GM18517 (cell line): ENCODE data around the gene KCNJ16.
A peak's percentile ranks its signal among the peaks of the same experiment; 100 is the strongest.

Experiments
- ATAC-seq: cut with Tn5 transposase; IDR thresholded peaks from one replicate; pipeline ENCODE4 v1.9.1; 2021; ENCODE audit warnings: mild to moderate bottlenecking, moderate library complexity; ENCODE audit not compliant: unreplicated experiment

Gene KCNJ16

DNA sequence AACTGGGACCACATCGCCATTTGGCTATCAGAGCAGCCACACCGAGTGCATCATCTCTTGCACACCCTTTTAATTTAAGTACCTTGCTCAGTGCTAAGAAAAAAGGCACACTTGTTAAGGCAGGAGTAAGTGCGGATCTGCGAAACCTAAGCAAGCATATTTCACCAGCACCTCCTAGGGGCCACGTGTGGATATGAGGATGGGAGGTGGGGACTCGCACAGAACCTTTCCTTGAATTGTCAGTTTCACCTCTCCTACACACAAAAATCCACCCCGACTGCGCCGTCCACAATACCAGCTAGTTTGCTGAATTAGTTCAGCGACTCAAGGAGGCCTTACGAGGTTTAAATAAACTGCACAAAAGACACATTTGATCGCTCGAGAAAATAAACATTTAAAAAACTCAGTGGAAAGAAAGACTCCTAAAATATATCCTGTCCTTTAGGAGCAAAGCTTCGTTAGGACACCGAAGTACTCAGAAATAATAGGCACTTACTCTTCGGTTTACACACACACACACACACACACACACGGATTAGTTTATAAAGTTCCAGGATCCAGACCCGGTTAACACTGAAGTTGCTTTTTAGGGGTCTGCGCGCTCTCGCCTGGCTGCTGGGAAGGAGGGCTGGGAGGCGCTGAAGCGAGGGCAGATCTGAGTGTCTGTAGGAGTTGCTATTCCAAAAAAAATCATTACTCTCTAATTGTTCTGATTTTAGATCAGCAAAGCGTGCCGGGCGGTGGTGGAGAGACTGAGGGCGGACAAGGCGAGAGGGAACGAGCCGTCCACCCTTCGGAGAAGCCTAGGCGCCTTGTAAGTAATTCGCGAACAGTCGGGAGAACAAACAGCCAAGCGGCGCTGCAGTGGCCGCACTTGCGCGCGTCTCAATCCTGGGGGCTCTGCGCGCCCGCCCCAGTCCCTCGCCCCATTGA, 93.3 kb downstream of the KCNJ16 start:
- peak; percentile 20 for ATAC-seq

GRCh38 chr17:70168977-70169708, 94.1 kb downstream of the KCNJ16 start, which contains the start of gene KCNJ2:
Gene KCNJ2 (plus strand): TSS chr17:70169532. CDS start chr17:70175040, 5,508 bp downstream.
- peak; percentile 71 for ATAC-seq

DNA sequence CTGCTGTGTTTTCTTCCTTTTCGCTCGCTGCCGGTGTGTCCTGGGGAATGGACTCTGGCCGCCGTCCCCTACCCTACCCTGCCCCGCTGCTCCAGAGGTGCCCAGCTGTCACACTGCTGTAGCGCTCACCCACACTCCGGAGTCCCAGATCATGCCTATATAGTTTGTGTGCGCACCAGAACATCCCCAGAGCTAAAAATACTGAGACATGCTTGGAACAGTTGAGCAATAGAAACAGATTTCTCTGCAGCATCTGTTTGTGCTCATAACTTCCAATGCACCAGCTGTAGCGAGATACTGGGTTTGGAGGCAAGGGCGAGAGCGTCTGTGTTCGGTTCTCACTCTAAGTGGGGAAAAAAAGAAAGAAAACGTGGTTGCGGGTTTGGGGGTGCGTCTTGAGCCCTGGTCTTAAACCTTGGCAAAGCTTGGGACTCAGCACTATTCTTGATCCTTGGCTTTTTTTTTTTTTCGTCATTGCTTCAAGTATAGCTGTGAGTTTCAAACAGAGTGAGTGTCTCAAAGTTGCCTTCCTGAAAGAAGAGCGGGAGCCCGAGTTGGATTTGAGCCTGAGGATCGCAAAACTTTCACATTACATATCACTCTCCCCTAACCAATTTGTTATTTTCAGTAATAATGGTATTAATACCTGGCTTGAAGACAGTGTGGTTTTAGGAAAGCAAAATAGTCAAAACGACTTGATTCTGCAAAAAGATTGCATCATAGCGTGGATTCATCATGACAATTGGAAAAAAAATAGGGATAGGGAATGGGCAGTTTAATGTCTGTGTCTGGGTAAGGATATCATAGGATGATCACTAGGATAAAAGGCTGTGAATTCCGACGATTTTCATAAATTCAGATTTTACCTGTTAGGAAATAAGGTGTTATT, 94.9 kb downstream of the KCNJ16 start:
- no peak for ATAC-seq

DNA sequence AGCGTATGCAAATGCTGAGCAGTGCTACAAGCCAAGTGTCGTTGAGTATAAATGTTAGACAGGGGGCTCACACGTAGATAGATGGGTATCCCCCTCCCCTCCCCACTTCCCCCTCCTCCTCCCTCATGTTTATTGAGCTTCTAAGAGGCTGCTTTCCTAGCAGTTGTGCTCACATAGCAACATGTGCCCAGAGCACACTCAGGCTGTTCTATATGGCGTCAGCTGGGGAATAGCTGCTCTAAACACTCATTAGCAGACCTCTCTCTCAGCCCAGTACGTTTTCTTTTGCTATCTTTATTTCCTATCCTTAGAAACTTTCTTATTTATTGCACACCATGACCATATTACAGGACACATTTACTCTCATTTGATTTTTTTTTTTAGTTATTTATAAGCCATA, 96.1 kb downstream of the KCNJ16 start:
- no peak for ATAC-seq

GRCh38 chr17:70172449-70172848, 97.4 kb downstream of the KCNJ16 start:
- ATAC-seq: no peak

GRCh38 chr17:70172923-70173322, 97.9 kb downstream of the KCNJ16 start:
- ATAC-seq: no peak

DNA sequence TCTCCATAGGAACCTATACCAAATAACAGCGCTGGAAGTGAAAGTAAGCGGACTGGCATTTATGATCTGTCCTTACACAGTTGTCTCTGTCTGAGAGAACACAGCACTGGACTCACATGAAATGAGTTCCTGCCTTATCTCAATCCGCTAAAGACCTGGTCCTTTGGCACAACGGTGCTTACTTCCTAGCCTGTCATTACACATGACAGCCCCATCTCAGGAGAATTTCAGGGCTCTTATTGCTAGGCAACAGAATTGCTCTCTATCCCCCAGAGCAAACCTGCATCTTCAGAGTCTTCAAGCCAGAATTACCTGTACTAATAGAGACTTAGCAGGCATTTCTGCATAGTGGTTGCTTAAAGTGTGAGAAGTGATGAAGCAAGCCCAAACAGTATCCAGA, 98.7 kb downstream of the KCNJ16 start:
- no peak for ATAC-seq

DNA sequence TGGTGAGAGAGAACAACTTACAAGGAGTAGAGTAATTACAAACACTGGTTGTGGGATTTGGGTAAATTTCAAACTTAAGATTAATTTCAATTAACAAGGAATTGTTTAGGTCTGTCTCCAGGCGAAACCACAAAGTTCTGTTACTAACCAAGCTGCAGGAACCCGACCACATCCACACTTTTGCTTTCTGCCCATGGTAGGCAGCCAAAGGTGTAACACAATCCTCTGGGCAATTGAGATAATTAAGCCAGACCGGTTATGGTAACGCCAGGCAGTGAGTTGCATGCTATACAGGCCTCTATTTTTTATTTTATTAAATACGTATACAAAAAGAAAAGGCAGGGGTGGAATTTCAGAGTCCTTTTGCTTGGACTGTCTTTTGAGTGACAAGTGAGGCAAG, 106.4 kb downstream of the KCNJ16 start:
- ATAC-seq: no peak

DNA sequence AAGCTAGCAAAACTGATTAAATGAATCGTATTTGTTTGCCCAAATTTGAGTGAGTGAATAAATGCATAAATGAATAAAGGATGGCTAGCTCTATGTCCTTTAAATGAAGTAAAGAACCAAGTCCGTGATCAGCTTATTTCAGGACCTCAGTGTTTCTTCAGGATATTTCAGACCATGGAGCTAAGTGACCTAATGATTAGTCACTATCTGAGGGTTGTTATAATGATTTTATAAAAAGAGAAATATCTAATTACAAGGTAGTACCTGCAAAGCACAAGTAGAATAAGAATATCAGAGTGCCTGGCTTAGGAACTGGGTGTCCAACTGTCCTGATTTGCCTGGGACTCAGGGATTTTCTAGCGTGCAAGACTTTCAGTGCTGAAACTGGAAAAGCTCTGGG, 106.8 kb downstream of the KCNJ16 start:
- no peak for ATAC-seq

DNA sequence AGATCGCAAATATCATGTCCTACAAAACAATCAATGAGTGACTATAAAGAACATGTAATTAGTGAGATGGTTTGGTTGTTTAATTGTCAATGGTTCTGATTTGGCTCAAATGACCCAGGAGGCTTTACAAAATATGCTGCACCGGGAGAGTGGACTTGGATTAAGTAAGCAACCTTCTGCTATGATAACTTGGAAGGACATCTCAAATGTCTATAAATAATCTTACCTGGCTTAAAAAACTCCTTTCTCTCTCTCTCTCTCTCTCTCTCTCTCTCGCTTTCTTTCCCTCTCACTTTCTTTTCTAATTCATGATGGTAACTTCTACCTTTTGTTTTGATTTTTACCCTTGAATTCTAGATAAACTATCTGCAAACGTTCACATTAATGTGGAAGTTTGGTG, 108.5 kb downstream of the KCNJ16 start:
- ATAC-seq: no peak

- no peak for ATAC-seq
Observed at GRCh38 chr17:70184207-70184606, 109.2 kb downstream of the KCNJ16 start.

DNA sequence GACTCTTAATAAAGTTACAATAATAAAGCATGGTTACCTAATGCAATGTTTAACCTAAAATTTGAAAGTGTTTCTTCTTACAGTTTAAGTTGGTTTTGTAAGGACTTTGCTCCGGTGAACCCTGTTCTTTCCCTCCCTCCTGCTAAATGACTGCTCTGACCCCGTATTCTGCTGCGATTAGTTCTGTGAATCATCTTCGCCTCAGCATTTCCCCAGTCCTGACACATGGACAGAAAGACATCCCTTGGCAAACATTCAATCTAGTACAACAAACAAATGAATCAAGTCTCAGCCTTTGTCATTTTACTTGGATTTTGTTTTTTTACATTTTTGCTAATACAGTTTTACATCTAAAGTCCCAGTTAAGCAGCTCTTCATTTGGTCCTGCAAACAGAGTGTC, 109.7 kb downstream of the KCNJ16 start:
- ATAC-seq: no peak
